ENCODE measurements around the gene WFS1.
A peak's percentile ranks its signal among the peaks of the same experiment; 100 is the strongest.

WFS1 gene

GRCh38 chr4:6235012-6235411 lies 34.6 kb upstream of the WFS1 start:
- DNase-seq: no peak

GRCh38 chr4:6235901-6236640 lies 33.6 kb upstream of the WFS1 start:
- no peak for DNase-seq

GRCh38 chr4:6236816-6237390 lies 32.7 kb upstream of the WFS1 start:
- DNase-seq: no peak

GRCh38 chr4:6239486-6239885 lies 30.2 kb upstream of the WFS1 start:
- DNase-seq: no peak

- no peak for DNase-seq
Observed at GRCh38 chr4:6239968-6240367, 29.7 kb upstream of the WFS1 start.

GRCh38 chr4:6241062-6241845 lies 28.4 kb upstream of the WFS1 start:
- DNase-seq: no peak

- no peak for DNase-seq
Observed at GRCh38 chr4:6242271-6243029, 27.2 kb upstream of the WFS1 start.

- DNase-seq: peak in 1 of 2 donors; percentile 52
Observed at GRCh38 chr4:6245246-6246169, 24.1 kb upstream of the WFS1 start.

- no peak for DNase-seq
Observed at GRCh38 chr4:6246170-6246634, 23.4 kb upstream of the WFS1 start.

- DNase-seq: no peak
Observed at GRCh38 chr4:6248394-6248793, 21.3 kb upstream of the WFS1 start.

GRCh38 chr4:6250235-6250983 lies 19.2 kb upstream of the WFS1 start:
- DNase-seq: peak in 1 of 2 donors; percentile 68

GRCh38 chr4:6250984-6251295 lies 18.7 kb upstream of the WFS1 start:
- DNase-seq: no peak

- no peak for DNase-seq
Observed at GRCh38 chr4:6251365-6251764, 18.3 kb upstream of the WFS1 start.

GRCh38 chr4:6252051-6252450 lies 17.6 kb upstream of the WFS1 start:
- peak; percentile 35 to 48 for DNase-seq

GRCh38 chr4:6253111-6253510 lies 16.5 kb upstream of the WFS1 start:
- DNase-seq: no peak

GRCh38 chr4:6253961-6254360 lies 15.7 kb upstream of the WFS1 start:
- DNase-seq: no peak

- DNase-seq: no peak
Observed at GRCh38 chr4:6256141-6256540, 13.5 kb upstream of the WFS1 start.

- DNase-seq: no peak
Observed at GRCh38 chr4:6257247-6258025, 12.2 kb upstream of the WFS1 start.

- no peak for DNase-seq
Observed at GRCh38 chr4:6258026-6258360, 11.7 kb upstream of the WFS1 start.

GRCh38 chr4:6258741-6259140 lies 10.9 kb upstream of the WFS1 start:
- DNase-seq: no peak

GRCh38 chr4:6259886-6260285 lies 9.8 kb upstream of the WFS1 start:
- DNase-seq: no peak

Data from hippocampal formation (tissue), 2 donors.